HG03045 (cell line): ENCODE data around the gene TMEM119.
A peak's percentile ranks its signal among the peaks of the same experiment; 100 is the strongest.
"Not testable (repeated sequence)": the region's sequence is repeated elsewhere in the genome, so short reads cannot be mapped to it uniquely, and the experiment has no call there.

Experiments
- ATAC-seq: cut with Tn5 transposase; IDR thresholded peaks from one replicate; pipeline ENCODE4 v1.9.1; 2021; ENCODE audit warnings: mild to moderate bottlenecking, moderate library complexity; ENCODE audit not compliant: unreplicated experiment

TMEM119 gene

GRCh38 chr12:108585864-108586263 is 12.0 kb downstream of the TMEM119 start:
- no peak for ATAC-seq

- ATAC-seq = no peak
Measured at GRCh38 chr12:108584456-108585065, 13.3 kb downstream of the TMEM119 start.

GRCh38 chr12:108583991-108584390 is 13.9 kb downstream of the TMEM119 start:
- no peak for ATAC-seq

- no peak for ATAC-seq
Measured at GRCh38 chr12:108582978-108583770, 14.7 kb downstream of the TMEM119 start.

- ATAC-seq = no peak
Measured at GRCh38 chr12:108582509-108582908, 15.4 kb downstream of the TMEM119 start.

GRCh38 chr12:108581311-108582227 is 16.3 kb downstream of the TMEM119 start:
- no peak for ATAC-seq

GRCh38 chr12:108580531-108580930 is 17.4 kb downstream of the TMEM119 start:
- ATAC-seq = no peak

- no peak for ATAC-seq
Measured at GRCh38 chr12:108578813-108579212, 19.1 kb downstream of the TMEM119 start.

- no peak for ATAC-seq
Measured at GRCh38 chr12:108578264-108578663, 19.6 kb downstream of the TMEM119 start.

- ATAC-seq = no peak
Measured at GRCh38 chr12:108577458-108577857, 20.4 kb downstream of the TMEM119 start.

GRCh38 chr12:108576660-108577234 is 21.1 kb downstream of the TMEM119 start:
- no peak for ATAC-seq

GRCh38 chr12:108575199-108575912 is 22.5 kb downstream of the TMEM119 start:
- ATAC-seq = no peak

GRCh38 chr12:108574276-108574675 is 23.6 kb downstream of the TMEM119 start:
- ATAC-seq = not testable (repeated sequence)

- ATAC-seq = peak; percentile 25
Measured at GRCh38 chr12:108573317-108573716, 24.6 kb downstream of the TMEM119 start.

GRCh38 chr12:108572166-108572790 is 25.6 kb downstream of the TMEM119 start:
- no peak for ATAC-seq

GRCh38 chr12:108571609-108572165 is 26.2 kb downstream of the TMEM119 start:
- no peak for ATAC-seq

- ATAC-seq = no peak
Measured at GRCh38 chr12:108570743-108571608, 26.9 kb downstream of the TMEM119 start.

GRCh38 chr12:108568338-108569154 is 29.3 kb downstream of the TMEM119 start:
- ATAC-seq = peak; percentile 63
